DOHH2 (cell line): ENCODE data around the gene ABI1.
A peak's percentile ranks its signal among the peaks of the same experiment; 100 is the strongest.

Experiments used
- H3F3A ChIP-seq: fragments of 200-600 bp; sonication (generic), shearing (Covaris generic); 2 replicates; pipeline ENCODE4 v1.6.0; 2016; ENCODE audit warnings: antibody characterized with exemption, mild to moderate bottlenecking; ENCODE audit not compliant: control insufficient read depth, insufficient read depth
- H3K27ac ChIP-seq: fragments of 200-600 bp; sonication (generic); 2 replicates; pipeline ENCODE4 v1.5.1; 2014; ENCODE audit warnings: low read depth, mild to moderate bottlenecking, low read length, moderate library complexity
- H3K27me3 ChIP-seq: fragments of 200-600 bp; sonication (generic); 2 replicates; pipeline ENCODE4 v1.6.1; 2014; ENCODE audit warnings: mild to moderate bottlenecking, low read length, mixed read lengths; ENCODE audit not compliant: control insufficient read depth
- H3K36me3 ChIP-seq: fragments of 200-600 bp; sonication (generic); 2 replicates; pipeline ENCODE4 v1.6.1; 2014; ENCODE audit warnings: mild to moderate bottlenecking, low read length, moderate library complexity, mixed read lengths; ENCODE audit not compliant: control insufficient read depth
- H3K4me1 ChIP-seq: fragments of 200-600 bp; sonication (generic); 2 replicates; pipeline ENCODE4 v1.6.1; 2014; ENCODE audit warnings: mild to moderate bottlenecking, low read length, mixed read lengths; ENCODE audit not compliant: control insufficient read depth
- H3K4me2 ChIP-seq: fragments of 200-600 bp; sonication (generic); 2 replicates; pipeline ENCODE4 v1.6.0; 2014; ENCODE audit warnings: mild to moderate bottlenecking, low read length, moderate library complexity
- H3K4me3 ChIP-seq: fragments of 200-600 bp; sonication (generic); 2 replicates; pipeline ENCODE4 v1.5.1; 2014; ENCODE audit warnings: mild to moderate bottlenecking, low read length, mixed read lengths
- H3K79me2 ChIP-seq: fragments of 200-600 bp; sonication (generic); 2 replicates; pipeline ENCODE4 v1.6.1; 2014; ENCODE audit warnings: mild to moderate bottlenecking, low read length, mixed read lengths; ENCODE audit not compliant: control insufficient read depth
- H3K9me2 ChIP-seq: fragments of 200-600 bp; sonication (generic); replicated peaks from 2 replicates; pipeline ENCODE4 v1.6.1; 2014; ENCODE audit warnings: mild to moderate bottlenecking, low read length, mixed read lengths; ENCODE audit not compliant: control insufficient read depth
- H3K9me3 ChIP-seq: fragments of 200-600 bp; sonication (generic); 2 replicates; pipeline ENCODE4 v1.6.1; 2014; ENCODE audit warnings: antibody characterized with exemption, low read length, mixed read lengths; ENCODE audit not compliant: control insufficient read depth, insufficient read depth
- H4K20me1 ChIP-seq: fragments of 200-600 bp; sonication (generic); 2 replicates; pipeline ENCODE4 v1.6.0; 2014; ENCODE audit warnings: low read depth, mild to moderate bottlenecking, antibody characterized with exemption, low read length, moderate library complexity; ENCODE audit not compliant: control insufficient read depth, insufficient read depth
- CTCF ChIP-seq: fragments of 200-600 bp; sonication (generic); IDR thresholded peaks from one replicate; pipeline ENCODE4 v1.5.1; 2014; ENCODE audit warnings: antibody characterized with exemption, mild to moderate bottlenecking, low read depth, low read length; ENCODE audit not compliant: poor library complexity, severe bottlenecking
- EZH2phosphoT487 ChIP-seq: fragments of 200-600 bp; sonication (generic); IDR thresholded peaks from 2 replicates; pipeline ENCODE4 v1.6.1; 2017; ENCODE audit warnings: borderline replicate concordance, mild to moderate bottlenecking, antibody characterized with exemption, low read length, moderate library complexity, mixed read lengths

Gene ABI1

DNA sequence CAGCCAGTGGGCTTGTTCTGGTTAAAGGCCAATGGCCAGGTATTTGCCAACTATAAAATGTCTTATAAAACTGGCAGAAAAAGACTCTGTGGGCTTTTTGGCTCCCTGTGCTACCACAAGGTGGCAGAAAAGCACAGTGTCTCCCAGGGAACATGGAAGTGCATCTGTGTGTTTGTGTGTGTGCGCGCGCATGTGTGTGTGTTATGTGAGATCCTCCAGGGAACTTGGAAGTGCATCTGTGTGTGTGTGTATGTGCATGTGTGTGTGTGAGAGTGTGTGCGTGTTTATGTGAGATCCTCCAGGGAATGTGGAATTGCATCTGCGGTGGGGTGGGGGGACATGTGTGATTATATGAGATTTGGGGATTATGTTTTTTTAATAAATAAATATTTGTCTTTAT, 30.2 kb upstream of the ABI1 start:
- H3F3A ChIP-seq, result peaks cover 3% of the 10 kb centered on the region; the same call in 1 of the 2 replicates
- H3K79me2 ChIP-seq, result no peaks in the 10 kb centered on the region
- H4K20me1 ChIP-seq, result no peaks in the 10 kb centered on the region
- TF ChIP-seq CTCF (peak; percentile 78), EZH2phosphoT487 (no peak)
- H3K9me3 ChIP-seq, result no peaks in the 10 kb centered on the region; the same call in 1 of the 2 replicates
- no peak overlapping the region for H3K27ac ChIP-seq
- H3K4me2 ChIP-seq, result no peak overlapping the region
- H3K9me2 ChIP-seq, result no peaks in the 10 kb centered on the region
- H3K27me3 ChIP-seq, result no peaks in the 10 kb centered on the region
- peaks cover 16% of the 10 kb centered on the region for H3K4me1 ChIP-seq
- H3K36me3 ChIP-seq, result no peaks in the 10 kb centered on the region
- no peak overlapping the region for H3K4me3 ChIP-seq

- Histone ChIP-seq H3K27me3 (no peaks in the 10 kb centered on the region), H3K36me3 (no peaks in the 10 kb centered on the region), H4K20me1 (no peaks in the 10 kb centered on the region), H3K9me2 (no peaks in the 10 kb centered on the region), H3K4me2 (no peak overlapping the region), H3K27ac (no peak overlapping the region), H3K4me1 (peaks cover 12% of the 10 kb centered on the region), H3K9me3 (no peaks in the 10 kb centered on the region; the same call in 1 of the 2 replicates), H3K4me3 (no peak overlapping the region), H3F3A (peaks cover 3% of the 10 kb centered on the region; the same call in 1 of the 2 replicates), H3K79me2 (no peaks in the 10 kb centered on the region)
- TF ChIP-seq EZH2phosphoT487 (no peak), CTCF (no peak)
Observed at GRCh38 chr10:26887611-26888215, 27.0 kb upstream of the ABI1 start.

GRCh38 chr10:26881600-26882331, 21.0 kb upstream of the ABI1 start:
- Histone ChIP-seq H3K9me2 (no peaks in the 10 kb centered on the region), H3K27ac (no peak overlapping the region), H3K27me3 (no peaks in the 10 kb centered on the region), H3K9me3 (no peaks in the 10 kb centered on the region), H3K4me3 (no peak overlapping the region), H3K36me3 (no peaks in the 10 kb centered on the region), H3K79me2 (no peaks in the 10 kb centered on the region), H3F3A (no peaks in the 10 kb centered on the region), H3K4me1 (peaks cover 10% of the 10 kb centered on the region), H4K20me1 (no peaks in the 10 kb centered on the region), H3K4me2 (peak overlapping the region; percentile 4; the same call in 1 of the 2 replicates)
- TF ChIP-seq EZH2phosphoT487 (no peak), CTCF (peak; percentile 64)
